Thyroid gland (tissue), 4 donors: ENCODE results near the gene MRPS9.

Experiments
- CTCF ChIP-seq, 6 experiments: fragments of 200-600 bp in 3 of 6; fragments of 450-650 bp in 3 of 6; sonication (generic) in 3 of 6; IDR thresholded peaks; one replicate each; pipeline ENCODE4 v1.5.1; 2016 to 2019; ENCODE audit warnings: antibody characterized with exemption in 6 of 6, mild to moderate bottlenecking in 2 of 6, inconsistent platforms in 1 of 6, moderate library complexity in 1 of 6
- POLR2A ChIP-seq, 2 donors: fragments of 450-650 bp; IDR thresholded peaks; one replicate each; pipeline ENCODE4 v1.6.1; 2017; ENCODE audit warnings: antibody characterized with exemption in 2 of 2, mild to moderate bottlenecking in 2 of 2, moderate library complexity in 1 of 2

GRCh38 chr2:105110295-105110829 lies 72.5 kb downstream of the MRPS9 start:
- TF ChIP-seq CTCF (IDR thresholded peaks at IDR 0.05) (no peak), POLR2A (IDR thresholded peaks at IDR 0.05) (no peak)
